H1 (cell line): Measurements from ENCODE around the gene ELL. TPM values are rescaled to one million over a fixed set of nuclear protein-coding genes. Genes with fewer than 3 reads are reported as not detected.

Experiments used
- CTCF ChIA-PET: fragments of 300-600 bp; sonication (Branson Sonifier 250); formaldehyde crosslinking; loops from one replicate; lab custom pipeline; 2021; ENCODE audit not compliant: partially characterized antibody; lab: Charles Lee
- POLR2A ChIA-PET: fragments of 300-600 bp; sonication (Branson Sonifier 250); formaldehyde crosslinking; loops from one replicate; lab custom pipeline; 2021; ENCODE audit warnings: inconsistent platforms; ENCODE audit not compliant: partially characterized antibody; lab: Charles Lee
- DNase-seq, 2 experiments: peaks; one replicate each; pipeline versions ENCODE4 v3.0.0 to v3.0.0-alpha.2; 2010 to 2022; ENCODE audit warnings: low spot score in 2 of 2, low read depth in 1 of 2, mixed read lengths in 1 of 2
- FAIRE-seq: peaks from 2 replicates; lab custom pipeline; 2011; peaks lifted over from hg19 to GRCh38; lab: Jason Lieb, UNC
- H2AFZ ChIP-seq: 2 replicates; pipeline ENCODE4 v1.8.1; 2012; ENCODE audit warnings: low read length, inconsistent platforms
- H2AK5ac ChIP-seq: 2 replicates; pipeline ENCODE4 v1.6.1; 2013; ENCODE audit warnings: low read depth, low read length
- H2BK120ac ChIP-seq: replicated peaks from 2 replicates; pipeline ENCODE3; 2013; ENCODE audit warnings: low read depth, low read length, inconsistent platforms
- H2BK12ac ChIP-seq: 2 replicates; pipeline ENCODE4 v1.6.1; 2013; ENCODE audit warnings: low read depth, low read length
- H2BK15ac ChIP-seq: 2 replicates; pipeline ENCODE4 v1.6.1; 2013; ENCODE audit warnings: low read length
- H2BK20ac ChIP-seq: 2 replicates; pipeline ENCODE4 v1.6.1; 2013; ENCODE audit warnings: low read length
- H2BK5ac ChIP-seq: 2 replicates; pipeline ENCODE4 v1.6.1; 2013; ENCODE audit warnings: low read depth, low read length
- H3K14ac ChIP-seq: 2 replicates; pipeline ENCODE4 v1.6.1; 2013; ENCODE audit warnings: inconsistent platforms; ENCODE audit not compliant: insufficient read length
- H3K18ac ChIP-seq: 2 replicates; pipeline ENCODE4 v1.6.1; 2013; ENCODE audit warnings: low read length; ENCODE audit errors: extremely low read depth
- H3K23ac ChIP-seq: 2 replicates; pipeline ENCODE4 v1.6.1; 2013; ENCODE audit warnings: inconsistent platforms; ENCODE audit not compliant: insufficient read length
- H3K23me2 ChIP-seq: 2 replicates; pipeline ENCODE4 v1.6.1; 2013; ENCODE audit warnings: low read depth, low read length
- H3K27ac ChIP-seq: 2 replicates; pipeline ENCODE4 v1.6.1; 2011; ENCODE audit warnings: low read depth, low read length, inconsistent platforms
- H3K27me3 ChIP-seq, 4 experiments: replicated peaks in 1 of 4; 1 replicate in 1 of 4; 2 replicates in 3 of 4; pipeline versions ENCODE4 v1.6.1 to v1.8.1; 2011 to 2013; ENCODE audit warnings: low read length in 3 of 4, mild to moderate bottlenecking in 3 of 4, inconsistent platforms in 2 of 4, mixed read lengths in 2 of 4, moderate library complexity in 1 of 4; ENCODE audit not compliant: control insufficient read depth in 3 of 4, insufficient read depth in 3 of 4; ENCODE audit errors: extremely low read depth in 1 of 4
- H3K36me3 ChIP-seq, 4 experiments: 2 replicates each; pipeline versions ENCODE4 v1.6.1 to v1.8.1; 2011 to 2013; ENCODE audit warnings: mild to moderate bottlenecking in 4 of 4, low read length in 3 of 4, moderate library complexity in 2 of 4, control low read depth in 1 of 4, inconsistent platforms in 1 of 4; ENCODE audit not compliant: insufficient read depth in 4 of 4, control insufficient read depth in 2 of 4
- H3K4ac ChIP-seq: replicated peaks from 2 replicates; pipeline ENCODE3; 2013; ENCODE audit warnings: low read length, low read depth, mixed read lengths, inconsistent platforms; ENCODE audit not compliant: insufficient read length
- H3K4me1 ChIP-seq, 4 experiments: replicated peaks in 1 of 4; 1 replicate in 1 of 4; 2 replicates in 3 of 4; pipeline versions ENCODE4 v1.6.1 to v1.8.1; 2011 to 2013; ENCODE audit warnings: low read length in 3 of 4, inconsistent platforms in 2 of 4, mixed read lengths in 1 of 4; ENCODE audit not compliant: insufficient read depth in 4 of 4, control insufficient read depth in 3 of 4
- H3K4me2 ChIP-seq, 2 experiments: 2 replicates each; pipeline versions ENCODE4 v1.6.1 to v1.8.1; 2011 to 2013; ENCODE audit warnings: low read depth in 2 of 2, low read length in 2 of 2, control low read depth in 1 of 2, inconsistent platforms in 1 of 2, mild to moderate bottlenecking in 1 of 2; ENCODE audit not compliant: insufficient read depth in 1 of 2
- H3K4me3 ChIP-seq, 4 experiments: fragments of 200-600, 300-600 bp in 1 of 4; sonication (generic), shearing (Covaris generic), sonication (Bioruptor Twin) in 1 of 4; 2 replicates each; pipeline versions ENCODE4 v1.5.1 to v1.8.1; 2011 to 2016; ENCODE audit warnings: low read length in 4 of 4, low read depth in 3 of 4, control low read depth in 2 of 4, inconsistent platforms in 2 of 4, mild to moderate bottlenecking in 2 of 4, mixed read lengths in 1 of 4, moderate library complexity in 1 of 4; ENCODE audit not compliant: insufficient read depth in 2 of 4; ENCODE audit errors: extremely low read depth in 1 of 4
- H3K56ac ChIP-seq: replicated peaks from 2 replicates; pipeline ENCODE3; 2013; ENCODE audit warnings: low read depth, mild to moderate bottlenecking, mixed read lengths, low read length, inconsistent platforms; ENCODE audit not compliant: insufficient read length
- H3K79me1 ChIP-seq: 2 replicates; pipeline ENCODE4 v1.6.1; 2013; ENCODE audit warnings: low read depth, low read length, control low read depth
- H3K79me2 ChIP-seq, 2 experiments: 2 replicates each; pipeline versions ENCODE4 v1.6.1 to v1.8.1; 2012 to 2013; ENCODE audit warnings: low read length in 2 of 2, mild to moderate bottlenecking in 2 of 2, inconsistent platforms in 1 of 2; ENCODE audit not compliant: insufficient read depth in 2 of 2, control insufficient read depth in 1 of 2
- H3K9ac ChIP-seq, 4 experiments: replicated peaks in 1 of 4; 1 replicate in 1 of 4; 2 replicates in 3 of 4; pipeline versions ENCODE4 v1.6.1 to v1.8.1; 2011 to 2013; ENCODE audit warnings: low read depth in 3 of 4, low read length in 3 of 4, control low read depth in 2 of 4, mild to moderate bottlenecking in 2 of 4, moderate library complexity in 2 of 4, inconsistent platforms in 1 of 4; ENCODE audit errors: extremely low read depth in 1 of 4
- H3K9me3 ChIP-seq, 2 experiments: 2 replicates each; pipeline versions ENCODE4 v1.6.1 to v1.8.1; 2012 to 2013; ENCODE audit warnings: mild to moderate bottlenecking in 2 of 2, moderate library complexity in 2 of 2, control low read depth in 1 of 2, inconsistent platforms in 1 of 2, low read depth in 1 of 2, low read length in 1 of 2, mixed read lengths in 1 of 2; ENCODE audit not compliant: insufficient read depth in 2 of 2
- H4K20me1 ChIP-seq, 2 experiments: replicated peaks in 1 of 2; 2 replicates each; pipeline versions ENCODE3 to v1.8.1; 2011 to 2013; ENCODE audit warnings: inconsistent platforms in 2 of 2, low read length in 2 of 2, mild to moderate bottlenecking in 1 of 2; ENCODE audit not compliant: insufficient read depth in 2 of 2, control insufficient read depth in 1 of 2
- H4K5ac ChIP-seq: 2 replicates; pipeline ENCODE4 v1.6.1; 2013; ENCODE audit warnings: low read length, low read depth, mixed read lengths, inconsistent platforms; ENCODE audit not compliant: insufficient read length
- H4K8ac ChIP-seq: 2 replicates; pipeline ENCODE4 v1.8.0; 2013; ENCODE audit warnings: mild to moderate bottlenecking, moderate library complexity, low read length, inconsistent platforms; ENCODE audit not compliant: insufficient read depth; ENCODE audit errors: extremely low read depth
- H4K91ac ChIP-seq: replicated peaks from 2 replicates; pipeline ENCODE3; 2013; ENCODE audit warnings: low read length, mixed read lengths, inconsistent platforms; ENCODE audit not compliant: insufficient read length
- CTCF ChIP-seq, 3 experiments: IDR thresholded peaks; 1 replicate in 2 of 3; 2 replicates in 1 of 3; pipeline versions ENCODE4 v1.5.1 to v1.6.1; 2011; ENCODE audit warnings: low read length in 3 of 3, mild to moderate bottlenecking in 3 of 3, inconsistent platforms in 2 of 3, low read depth in 1 of 3, moderate library complexity in 1 of 3; ENCODE audit not compliant: insufficient read depth in 1 of 3; ENCODE audit errors: control extremely low read depth in 1 of 3
- EP300 ChIP-seq, 2 experiments: IDR thresholded peaks; 1 replicate in 1 of 2; 2 replicates in 1 of 2; pipeline ENCODE4 v1.6.1; 2011 to 2012; ENCODE audit warnings: low read depth in 2 of 2, low read length in 2 of 2, mild to moderate bottlenecking in 2 of 2, borderline replicate concordance in 1 of 2, inconsistent platforms in 1 of 2, moderate library complexity in 1 of 2
- WGBS, 2 experiments: shearing (Covaris generic) in 1 of 2; methylation state at CpG; one replicate each; pipeline versions ENCODE4 v1.1.6 to v1.1.7; 2013 to 2015; ENCODE audit warnings: low lambda C conversion rate in 2 of 2, mixed read lengths in 2 of 2, inconsistent platforms in 1 of 2, low coverage in 1 of 2, missing lambda C conversion rate in 1 of 2; ENCODE audit not compliant: insufficient replicate concordance in 2 of 2, insufficient coverage in 1 of 2, insufficient read length in 1 of 2; ENCODE audit errors: extremely low coverage in 1 of 2, missing lambda C conversion rate in 1 of 2; 5-methylcytosine and 5-hydroxymethylcytosine counted together
- polyA plus RNA-seq, 7 experiments: library from polyadenylated mRNA; depleted of rRNA in 3 of 7; stranded (reverse) in 5 of 7; unstranded in 2 of 7; fragments of >200 nt in 5 of 7; fragments of 200-250 nt in 2 of 7; gene quantifications; 1 replicate in 5 of 7; 2 replicates in 1 of 7; 4 replicates in 1 of 7; pipeline versions ENCODE4 v1.2.1 to v1.2.3, GENCODE V29; 2011 to 2013; ENCODE audit warnings: missing spikeins in 2 of 7, mixed read lengths in 2 of 7
- total RNA-seq: library from RNA; stranded (reverse); fragmentation: NEBNext Ultra II Directional; extraction: Animal tissue kit (Norgen Biotek cat#: 25700); gene quantifications from 2 replicates; pipeline ENCODE4 v1.2.1, GENCODE V29; 2021

ELL gene
- total and polyA plus RNA-seq, 2 of the 8 experiments (the other 6 are each of a cell fraction or from before 2014, with no cell fraction given): 5.2 to 10.5 TPM

- 84% methylated on average over 6 of the region's 6 CpGs; no CpG with 5 or more reads in 1 of the 2 experiments for WGBS, 2 experiments
- Histone ChIP-seq H2AFZ (no peak overlapping the region), H3K14ac (no peak overlapping the region), H3K79me1 (peaks cover 35% of the 10 kb centered on the region), H4K20me1 (peaks cover 8 to 30% of the 10 kb centered on the region in 2 experiments), H2AK5ac (no peak overlapping the region), H3K9me3 (no peaks in the 10 kb centered on the region), H2BK20ac (no peak overlapping the region), H4K5ac (no peak overlapping the region), H3K4ac (no peak overlapping the region), H3K27ac (no peak overlapping the region), H3K23ac (no peak overlapping the region), H2BK12ac (no peak overlapping the region), H3K4me3 (no peak overlapping the region), H3K4me2 (no peak overlapping the region), H2BK120ac (no peak overlapping the region), H3K56ac (no peak overlapping the region), H2BK15ac (0 out of 2 replicates have a peak overlapping the region, but pooled peaks have one; percentile 95), H3K4me1 (peaks cover 0 to 16% (median 8%) of the 10 kb centered on the region in 4 experiments; a peak in 5 of 7 replicates), H3K27me3 (no peaks in the 10 kb centered on the region), H3K79me2 (peaks cover 0 to 26% of the 10 kb centered on the region in 2 experiments; a peak in 1 of 4 replicates), H4K8ac (peak overlapping the region; percentile 53; the same call in 1 of the 2 replicates), H2BK5ac (0 out of 2 replicates have a peak overlapping the region, but pooled peaks have one; percentile 18), H3K23me2 (0 out of 2 replicates have a peak, but pooled peaks cover 1% of the 10 kb centered on the region), H4K91ac (no peak overlapping the region), H3K36me3 (no peaks in the 10 kb centered on the region), H3K9ac (no peak overlapping the region), H3K18ac (peak overlapping the region; percentile 48; the same call in 1 of the 2 replicates)
- TF ChIP-seq CTCF (IDR thresholded peaks at IDR 0.05; ENCODE audit: control extremely low read depth in 1 of 3, insufficient read depth in 1 of 3, low read depth in 1 of 3, low read length in 3 of 3) (peak; percentile 22 to 52 (median 45); a peak in 3 of 4 replicates), EP300 (IDR thresholded peaks at IDR 0.05; ENCODE audit: borderline replicate concordance in 1 of 2, low read depth in 2 of 2, low read length in 2 of 2) (no peak)
- ChIA-PET POLR2A (interaction anchor here (0.9 to 1.8 kb wide), 4 partner anchors 10 to 100 kb away, joined by 3 to 6 read pairs (median 4); partner anchors contain the start of genes ELL and REX1BD), CTCF (interaction anchor here (0.8 to 18.5 kb wide), 25 partner anchors 15 to 288 kb away, joined by 3 to 458 read pairs (median 3); partner anchors contain the start of genes ELL and KXD1)
- DNase-seq (no peak), FAIRE-seq (no peak)
Measured at GRCh38 chr19:18488403-18488723, 33.5 kb downstream of the ELL start.
